Measurements from ENCODE around the gene FAM217B.
A peak's percentile ranks its signal among the peaks of the same experiment; 100 is the strongest.

FAM217B gene

GRCh38 chr20:59940129-59940955 lies at the start of gene FAM217B, which contains the start of gene PPP1R3D:
TSS of gene FAM217B (plus strand) at chr20:59940389. CDS start at chr20:59943944, 3,555 bp downstream.
TSS of gene PPP1R3D (minus strand) at chr20:59940305. CDS start at chr20:59939931, 374 bp downstream.
- DNase-seq = peak; percentile 96

GRCh38 chr20:59891581-59891980 lies 48.6 kb upstream of the FAM217B start:
- DNase-seq = no peak

- DNase-seq = no peak
Observed at GRCh38 chr20:59895908-59896307, 44.3 kb upstream of the FAM217B start.

- DNase-seq = no peak
Observed at GRCh38 chr20:59902470-59902869, 37.7 kb upstream of the FAM217B start.

- no peak for DNase-seq
Observed at GRCh38 chr20:59903621-59904020, 36.6 kb upstream of the FAM217B start.

- no peak for DNase-seq
Observed at GRCh38 chr20:59908855-59909254, 31.3 kb upstream of the FAM217B start.

GRCh38 chr20:59911041-59911440 lies 29.1 kb upstream of the FAM217B start:
- no peak for DNase-seq

GRCh38 chr20:59912609-59913008 lies 27.6 kb upstream of the FAM217B start:
- DNase-seq = no peak

GRCh38 chr20:59920944-59921343 lies 19.2 kb upstream of the FAM217B start:
- no peak for DNase-seq

- DNase-seq = no peak
Observed at GRCh38 chr20:59923514-59923913, 16.7 kb upstream of the FAM217B start.

- no peak for DNase-seq
Observed at GRCh38 chr20:59925359-59925758, 14.8 kb upstream of the FAM217B start.

- peak; percentile 31 for DNase-seq
Observed at GRCh38 chr20:59925899-59926298, 14.3 kb upstream of the FAM217B start.

- DNase-seq = no peak
Observed at GRCh38 chr20:59931511-59932312, 8.5 kb upstream of the FAM217B start.

GRCh38 chr20:59932616-59933295 lies 7.4 kb upstream of the FAM217B start:
- DNase-seq = no peak

GRCh38 chr20:59933296-59933848 lies 6.8 kb upstream of the FAM217B start, which contains the start of gene SYCP2:
TSS of gene SYCP2 (minus strand) at chr20:59933637. CDS start at chr20:59922413, 11,224 bp downstream.
- DNase-seq = peak; percentile 62

- peak; percentile 72 for DNase-seq
Observed at GRCh38 chr20:59933849-59934585, 6.2 kb upstream of the FAM217B start.

GRCh38 chr20:59935457-59936185 lies 4.6 kb upstream of the FAM217B start:
- DNase-seq = no peak

- DNase-seq = no peak
Observed at GRCh38 chr20:59936409-59936808, 3.8 kb upstream of the FAM217B start.

- DNase-seq = no peak
Observed at GRCh38 chr20:59937150-59937549, 3.0 kb upstream of the FAM217B start.

GRCh38 chr20:59938221-59938620 lies 2.0 kb upstream of the FAM217B start:
- DNase-seq = peak; percentile 75

- DNase-seq = peak; percentile 18
Observed at GRCh38 chr20:59938696-59939051, 1.5 kb upstream of the FAM217B start.
